Neural crest cell (in vitro differentiated cells): Measurements from ENCODE around the gene SH3PXD2A. TPM values are rescaled to one million over a fixed set of nuclear protein-coding genes. Genes with fewer than 3 reads are reported as not detected.
A peak's percentile ranks its signal among the peaks of the same experiment; 100 is the strongest.

ENCODE experiments used
- DNase-seq: peaks from one replicate; pipeline ENCODE4 v3.0.0; 2021; ENCODE audit warnings: low read depth, mixed read lengths, low spot score
- H3K27ac Mint-ChIP-seq: one replicate; pipeline ENCODE4 v1.8.0; 2021; ENCODE audit warnings: mild to moderate bottlenecking, mixed read lengths; ENCODE audit not compliant: unreplicated experiment
- H3K27me3 Mint-ChIP-seq: 2 replicates; pipeline ENCODE4 v1.8.0; 2021; ENCODE audit warnings: low read depth, mild to moderate bottlenecking, mixed read lengths
- H3K36me3 Mint-ChIP-seq: 2 replicates; pipeline ENCODE4 v1.8.0; 2021; ENCODE audit warnings: low read depth, mild to moderate bottlenecking, mixed read lengths
- H3K4me1 Mint-ChIP-seq: 2 replicates; pipeline ENCODE4 v1.8.0; 2021; ENCODE audit warnings: mixed read lengths
- H3K4me3 Mint-ChIP-seq: one replicate; pipeline ENCODE4 v1.8.0; 2021; ENCODE audit warnings: mild to moderate bottlenecking, mixed read lengths
- H3K9me3 Mint-ChIP-seq: 2 replicates; pipeline ENCODE4 v1.8.0; 2021; ENCODE audit warnings: mixed read lengths
- total RNA-seq: library from RNA; stranded (reverse); gene quantifications from 2 replicates; pipeline ENCODE4 v1.2.1, GENCODE V29; 2021
- TF ChIP-seq, protein P1 (sequence below): fragments of 200-600 bp; sonication (generic); conservative IDR thresholded peaks from 2 replicates; pipeline ENCODE4 v1.5.0; 2021; ENCODE audit warnings: antibody characterized with exemption, mild to moderate bottlenecking

Gene SH3PXD2A
- total RNA-seq, 1 donor from 2014 or later, result 22.8 TPM

DNA sequence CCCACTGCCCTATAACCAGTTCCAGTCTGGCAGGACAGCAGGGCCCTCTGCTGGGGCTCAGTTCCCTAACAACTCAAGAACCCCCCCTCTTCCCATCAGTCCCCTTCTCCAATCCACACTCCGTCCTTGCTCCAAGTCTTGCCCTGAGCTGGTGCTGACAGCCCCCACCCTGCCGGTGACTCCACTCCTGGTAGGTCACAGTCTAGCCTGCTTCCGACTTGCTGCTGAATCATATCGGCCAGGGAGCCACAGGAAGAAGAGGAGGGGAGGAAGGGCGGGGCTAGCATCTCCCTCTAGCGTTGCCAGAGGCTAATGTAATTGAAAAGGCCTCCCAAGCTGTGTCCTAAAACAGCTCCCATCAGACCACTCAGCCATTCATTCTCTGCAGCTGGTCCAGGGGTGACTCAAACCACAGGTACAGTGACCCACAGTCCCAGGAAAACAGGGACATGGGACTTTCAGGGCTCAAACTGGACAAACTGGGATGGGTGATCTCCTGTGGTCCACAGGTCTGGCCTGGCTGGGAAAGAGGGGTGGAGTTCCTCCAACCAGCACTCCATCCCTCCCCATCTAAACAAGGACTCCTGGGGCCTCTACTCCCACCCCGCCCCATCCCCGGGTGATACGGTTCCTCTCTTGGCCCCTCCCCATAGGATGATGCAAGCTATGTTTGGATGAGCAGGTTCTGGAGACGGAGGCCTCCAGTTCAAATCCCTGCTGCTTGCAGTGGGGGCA, 158.8 kb downstream of the SH3PXD2A start:
- peaks cover 36% of the 10 kb centered on the region for H3K4me1 Mint-ChIP-seq
- peak overlapping the region; percentile 74 for H3K4me3 Mint-ChIP-seq
- no peak overlapping the region for H3K27ac Mint-ChIP-seq
- TF ChIP-seq, protein P1, sequence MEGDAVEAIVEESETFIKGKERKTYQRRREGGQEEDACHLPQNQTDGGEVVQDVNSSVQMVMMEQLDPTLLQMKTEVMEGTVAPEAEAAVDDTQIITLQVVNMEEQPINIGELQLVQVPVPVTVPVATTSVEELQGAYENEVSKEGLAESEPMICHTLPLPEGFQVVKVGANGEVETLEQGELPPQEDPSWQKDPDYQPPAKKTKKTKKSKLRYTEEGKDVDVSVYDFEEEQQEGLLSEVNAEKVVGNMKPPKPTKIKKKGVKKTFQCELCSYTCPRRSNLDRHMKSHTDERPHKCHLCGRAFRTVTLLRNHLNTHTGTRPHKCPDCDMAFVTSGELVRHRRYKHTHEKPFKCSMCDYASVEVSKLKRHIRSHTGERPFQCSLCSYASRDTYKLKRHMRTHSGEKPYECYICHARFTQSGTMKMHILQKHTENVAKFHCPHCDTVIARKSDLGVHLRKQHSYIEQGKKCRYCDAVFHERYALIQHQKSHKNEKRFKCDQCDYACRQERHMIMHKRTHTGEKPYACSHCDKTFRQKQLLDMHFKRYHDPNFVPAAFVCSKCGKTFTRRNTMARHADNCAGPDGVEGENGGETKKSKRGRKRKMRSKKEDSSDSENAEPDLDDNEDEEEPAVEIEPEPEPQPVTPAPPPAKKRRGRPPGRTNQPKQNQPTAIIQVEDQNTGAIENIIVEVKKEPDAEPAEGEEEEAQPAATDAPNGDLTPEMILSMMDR, result peak; percentile 21
- DNase-seq, result no peak
- peaks cover 38% of the 10 kb centered on the region for H3K27me3 Mint-ChIP-seq
- peaks cover 5% of the 10 kb centered on the region for H3K36me3 Mint-ChIP-seq
- H3K9me3 Mint-ChIP-seq, result peaks cover 3% of the 10 kb centered on the region

DNA sequence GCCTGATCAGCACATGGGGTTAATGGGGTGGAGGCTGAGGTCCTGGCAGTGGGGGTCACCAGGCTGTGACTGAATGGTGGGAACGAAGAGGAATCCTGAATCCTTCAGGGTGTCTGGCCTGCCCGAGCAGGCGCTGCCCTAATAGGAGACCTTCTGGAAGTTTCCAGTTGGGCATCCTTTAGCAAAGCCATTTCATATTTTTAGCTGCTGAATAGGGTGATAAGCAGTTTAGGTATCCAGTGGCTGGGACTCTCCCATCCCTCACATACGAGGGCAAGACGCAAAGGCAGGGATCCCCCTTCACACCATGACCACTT, 159.3 kb downstream of the SH3PXD2A start:
- Mint-ChIP-seq H3K27me3 (peaks cover 43% of the 10 kb centered on the region), H3K9me3 (peaks cover 3% of the 10 kb centered on the region), H3K4me3 (no peak overlapping the region), H3K36me3 (peaks cover 5% of the 10 kb centered on the region), H3K27ac (no peak overlapping the region), H3K4me1 (peaks cover 39% of the 10 kb centered on the region)
- TF ChIP-seq, protein P1, result no peak
- no peak for DNase-seq

DNA sequence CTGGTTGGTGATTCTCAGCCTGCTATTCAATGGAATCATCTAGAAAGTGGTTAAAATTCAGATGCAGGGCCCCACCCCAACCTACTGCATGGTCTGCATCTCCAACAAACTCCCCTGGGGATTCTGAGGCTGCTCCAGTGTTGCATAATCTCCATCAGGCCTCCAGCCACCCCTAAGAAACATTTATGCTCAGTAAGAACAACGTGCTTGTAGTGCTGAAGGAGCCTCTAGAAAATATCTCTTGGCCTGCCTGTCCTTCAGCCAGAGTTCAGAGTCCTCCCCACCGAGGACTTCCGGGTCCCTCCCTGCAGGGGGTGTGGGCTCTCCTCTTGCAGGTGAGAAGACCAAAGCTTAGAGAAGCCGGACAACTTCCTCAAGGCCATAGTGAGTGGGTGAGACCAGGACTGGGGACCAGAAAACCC, 159.8 kb downstream of the SH3PXD2A start:
- H3K27me3 Mint-ChIP-seq, result peaks cover 47% of the 10 kb centered on the region
- peaks cover 39% of the 10 kb centered on the region for H3K4me1 Mint-ChIP-seq
- DNase-seq, result no peak
- TF ChIP-seq, protein P1, result no peak
- H3K4me3 Mint-ChIP-seq, result no peak overlapping the region
- peaks cover 3% of the 10 kb centered on the region for H3K9me3 Mint-ChIP-seq
- H3K27ac Mint-ChIP-seq, result no peak overlapping the region
- H3K36me3 Mint-ChIP-seq, result peaks cover 5% of the 10 kb centered on the region

- H3K4me3 Mint-ChIP-seq, result peak overlapping the region; percentile 66
- TF ChIP-seq, protein P1, result no peak
- H3K36me3 Mint-ChIP-seq, result no peaks in the 10 kb centered on the region
- H3K4me1 Mint-ChIP-seq, result peaks cover 22% of the 10 kb centered on the region
- no peaks in the 10 kb centered on the region for H3K9me3 Mint-ChIP-seq
- H3K27me3 Mint-ChIP-seq, result peaks cover 49% of the 10 kb centered on the region
- no peak overlapping the region for H3K27ac Mint-ChIP-seq
- DNase-seq, result no peak
Measured at GRCh38 chr10:103693812-103694205, 161.6 kb downstream of the SH3PXD2A start.

DNA sequence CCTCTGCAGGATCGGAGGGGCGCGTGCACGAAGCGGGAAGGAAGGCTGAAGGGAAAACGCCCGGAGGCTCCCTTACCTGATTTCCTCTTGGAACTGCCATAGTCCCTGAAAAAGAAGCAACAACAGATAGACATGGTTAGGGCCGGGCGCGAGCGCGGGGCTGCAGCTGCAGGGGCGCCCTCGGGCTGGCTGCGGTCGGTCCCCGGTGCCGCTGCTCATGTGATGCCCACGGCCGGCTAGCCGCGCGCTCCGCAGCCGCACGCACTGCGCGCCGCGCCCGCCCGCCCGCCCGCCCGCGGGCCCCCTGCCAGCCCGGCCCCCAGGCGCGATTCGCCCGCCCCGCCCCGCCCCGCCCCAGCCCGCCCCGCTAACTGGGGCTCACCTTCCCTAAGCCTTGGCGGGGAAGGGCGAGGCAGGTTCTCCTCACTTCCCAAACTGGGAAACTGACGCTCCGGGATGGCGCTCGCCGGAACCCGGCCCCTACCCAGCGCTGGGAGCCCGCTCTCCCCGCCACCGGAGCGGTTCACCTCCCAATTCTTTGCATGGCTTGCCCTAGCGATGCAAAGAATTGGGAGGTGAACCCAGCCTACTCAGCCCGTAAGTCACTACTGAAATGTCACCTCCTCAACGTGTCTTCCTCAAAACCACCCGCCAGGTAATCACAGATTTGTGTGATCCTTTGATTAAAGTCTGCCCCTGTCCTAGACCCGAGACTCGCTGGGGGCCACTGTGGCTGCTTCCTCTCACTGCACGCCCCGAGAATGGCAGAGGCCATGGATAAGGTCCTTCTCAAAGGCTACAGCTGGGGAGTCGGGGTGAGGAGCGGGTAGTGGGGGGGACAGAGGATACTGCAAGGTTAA, 162.2 kb downstream of the SH3PXD2A start:
- no peak for DNase-seq
- Mint-ChIP-seq H3K9me3 (no peaks in the 10 kb centered on the region), H3K4me1 (peaks cover 21% of the 10 kb centered on the region), H3K27me3 (peaks cover 49% of the 10 kb centered on the region), H3K27ac (no peak overlapping the region), H3K4me3 (peak overlapping the region; percentile 66), H3K36me3 (no peaks in the 10 kb centered on the region)
- TF ChIP-seq, protein P1, result no peak
